ENCODE results near the gene RPLP1. TPM values are rescaled to one million over a fixed set of nuclear protein-coding genes. Genes with fewer than 3 reads are reported as not detected.

Gene RPLP1
- polyA plus RNA-seq, 2 donors = 1,182 to 1,782 TPM

DNA sequence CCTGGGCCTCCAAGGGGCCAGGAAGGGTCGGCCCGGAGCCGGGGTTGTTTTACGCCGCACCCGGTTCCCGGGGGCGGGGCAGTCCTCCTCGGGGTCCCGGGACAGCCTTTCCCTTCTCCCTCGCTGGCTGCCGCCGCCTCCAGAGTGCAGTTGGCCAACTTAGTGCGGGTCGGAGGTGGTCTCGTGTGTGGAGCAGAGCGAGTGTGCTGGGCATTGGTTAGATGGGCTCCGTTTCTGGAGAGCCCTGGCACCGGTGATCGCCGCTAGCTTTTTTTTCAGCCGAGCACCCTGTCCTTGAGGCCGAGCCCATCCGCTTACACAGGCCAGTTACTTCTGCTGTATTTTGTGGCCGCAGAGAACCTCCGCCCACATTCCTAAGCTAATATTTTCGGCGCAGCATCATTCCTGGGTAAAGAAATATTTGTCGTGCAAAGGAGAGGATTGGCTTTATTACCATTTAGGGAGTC lies 37.9 kb upstream of the RPLP1 start:
- Histone ChIP-seq H3K27me3 (ENCODE audit: control insufficient read depth in 1 of 2, insufficient read depth in 2 of 2, low read length in 2 of 2) (no peaks in the 10 kb centered on the region), H3K4me3 (ENCODE audit: low read depth in 1 of 2, low read length in 2 of 2) (peak overlapping the region; percentile 72 to 81), H3K36me3 (ENCODE audit: control insufficient read depth in 2 of 2, insufficient read depth in 2 of 2, low read length in 1 of 2) (no peaks in the 10 kb centered on the region), H3K4me1 (ENCODE audit: control insufficient read depth in 2 of 2, insufficient read depth in 2 of 2, low read length in 1 of 2) (no peaks in the 10 kb centered on the region), H3K27ac (ENCODE audit: low read depth in 2 of 2, low read length in 1 of 2) (peak overlapping the region; percentile 27 to 41), H3K9me3 (ENCODE audit: control insufficient read depth in 2 of 2, insufficient read depth in 1 of 2, low read depth in 1 of 2, low read length in 1 of 2) (no peaks in the 10 kb centered on the region)
- 0 to 1% methylated on average over 29 of the region's 29 CpGs for WGBS, 2 donors

DNA sequence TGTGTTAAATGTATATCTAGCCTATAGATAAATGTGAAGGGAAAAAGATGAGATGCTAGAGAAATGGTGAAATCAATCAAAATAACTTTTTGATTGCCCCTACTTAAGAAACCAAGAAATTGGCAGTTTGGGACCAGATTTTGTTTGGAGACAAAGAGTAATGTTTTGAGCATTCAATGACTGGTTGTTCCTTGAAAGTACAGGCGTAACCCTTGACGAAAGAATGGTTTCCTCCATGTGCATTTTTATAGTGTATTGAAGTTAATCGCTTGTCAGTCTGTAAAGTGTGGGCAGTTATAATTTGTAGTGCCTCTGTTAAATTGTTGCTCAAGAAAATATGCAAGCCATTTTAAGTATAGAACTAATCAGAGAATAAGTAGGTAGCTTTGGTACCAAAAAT lies 37.2 kb upstream of the RPLP1 start:
- no peaks in the 10 kb centered on the region for H3K36me3 ChIP-seq (ENCODE audit: control insufficient read depth in 2 of 2, insufficient read depth in 2 of 2, low read length in 1 of 2)
- H3K4me3 ChIP-seq (ENCODE audit: low read depth in 1 of 2, low read length in 2 of 2) = peak overlapping the region in 1 of 2 donors; percentile 1

DNA sequence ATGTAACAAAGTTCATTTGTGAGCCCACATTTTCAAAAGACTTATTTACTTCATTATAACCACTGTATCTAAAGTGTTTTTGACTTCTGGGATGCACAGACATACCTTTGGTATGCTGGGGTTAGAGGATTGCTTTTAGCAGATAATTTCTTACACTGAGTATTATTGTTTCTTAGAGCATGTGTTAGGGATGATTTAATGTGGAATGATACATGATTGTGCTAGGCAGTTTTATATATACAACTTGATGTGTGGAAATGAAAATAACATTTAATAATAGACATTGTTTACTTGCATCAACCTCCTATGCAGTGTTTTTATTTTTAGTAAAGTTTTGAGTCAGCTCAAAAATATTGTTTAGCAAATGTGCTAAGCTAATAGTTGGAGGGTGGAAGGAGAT lies 35.0 kb upstream of the RPLP1 start:
- Histone ChIP-seq H3K36me3 (ENCODE audit: control insufficient read depth in 2 of 2, insufficient read depth in 2 of 2, low read length in 1 of 2) (no peaks in the 10 kb centered on the region), H3K4me3 (ENCODE audit: low read depth in 1 of 2, low read length in 2 of 2) (no peak overlapping the region), H3K9me3 (ENCODE audit: control insufficient read depth in 2 of 2, insufficient read depth in 1 of 2, low read depth in 1 of 2, low read length in 1 of 2) (no peaks in the 10 kb centered on the region), H3K27me3 (ENCODE audit: control insufficient read depth in 1 of 2, insufficient read depth in 2 of 2, low read length in 2 of 2) (no peaks in the 10 kb centered on the region), H3K27ac (ENCODE audit: low read depth in 2 of 2, low read length in 1 of 2) (no peak overlapping the region), H3K4me1 (ENCODE audit: control insufficient read depth in 2 of 2, insufficient read depth in 2 of 2, low read length in 1 of 2) (no peaks in the 10 kb centered on the region)

More for the DNA sequence above, 37.2 kb upstream of the RPLP1 start:
- Histone ChIP-seq H3K9me3 (ENCODE audit: control insufficient read depth in 2 of 2, insufficient read depth in 1 of 2, low read depth in 1 of 2, low read length in 1 of 2) (no peaks in the 10 kb centered on the region), H3K27me3 (ENCODE audit: control insufficient read depth in 1 of 2, insufficient read depth in 2 of 2, low read length in 2 of 2) (no peaks in the 10 kb centered on the region), H3K27ac (ENCODE audit: low read depth in 2 of 2, low read length in 1 of 2) (no peak overlapping the region), H3K4me1 (ENCODE audit: control insufficient read depth in 2 of 2, insufficient read depth in 2 of 2, low read length in 1 of 2) (no peaks in the 10 kb centered on the region)
- WGBS, 2 donors = 83 to 88% methylated on average over 3 of the region's 3 CpGs

DNA sequence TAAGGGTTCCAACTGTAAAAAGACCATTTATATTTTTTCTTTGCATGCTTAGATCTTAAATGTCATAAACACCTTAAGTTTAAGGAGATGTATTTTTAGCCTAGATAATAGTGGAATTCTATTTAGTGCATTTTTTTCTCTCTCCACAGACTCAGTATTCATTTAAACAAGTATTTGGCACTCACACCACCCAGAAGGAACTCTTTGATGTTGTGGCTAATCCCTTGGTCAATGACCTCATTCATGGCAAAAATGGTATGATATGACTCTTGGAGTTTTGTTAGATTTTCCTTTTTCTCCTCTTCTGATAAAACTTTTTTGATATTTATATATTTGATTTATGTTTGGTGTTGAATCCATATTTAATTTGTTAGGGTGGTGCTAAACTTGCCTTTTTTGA lies 31.1 kb upstream of the RPLP1 start:
- H3K4me3 ChIP-seq (ENCODE audit: low read depth in 1 of 2, low read length in 2 of 2) = no peak overlapping the region
- H3K27me3 ChIP-seq (ENCODE audit: control insufficient read depth in 1 of 2, insufficient read depth in 2 of 2, low read length in 2 of 2) = no peaks in the 10 kb centered on the region
- H3K27ac ChIP-seq (ENCODE audit: low read depth in 2 of 2, low read length in 1 of 2) = no peak overlapping the region
- no peaks in the 10 kb centered on the region for H3K36me3 ChIP-seq (ENCODE audit: control insufficient read depth in 2 of 2, insufficient read depth in 2 of 2, low read length in 1 of 2)
- no peaks in the 10 kb centered on the region for H3K4me1 ChIP-seq (ENCODE audit: control insufficient read depth in 2 of 2, insufficient read depth in 2 of 2, low read length in 1 of 2)
- no peaks in the 10 kb centered on the region for H3K9me3 ChIP-seq (ENCODE audit: control insufficient read depth in 2 of 2, insufficient read depth in 1 of 2, low read depth in 1 of 2, low read length in 1 of 2)

DNA sequence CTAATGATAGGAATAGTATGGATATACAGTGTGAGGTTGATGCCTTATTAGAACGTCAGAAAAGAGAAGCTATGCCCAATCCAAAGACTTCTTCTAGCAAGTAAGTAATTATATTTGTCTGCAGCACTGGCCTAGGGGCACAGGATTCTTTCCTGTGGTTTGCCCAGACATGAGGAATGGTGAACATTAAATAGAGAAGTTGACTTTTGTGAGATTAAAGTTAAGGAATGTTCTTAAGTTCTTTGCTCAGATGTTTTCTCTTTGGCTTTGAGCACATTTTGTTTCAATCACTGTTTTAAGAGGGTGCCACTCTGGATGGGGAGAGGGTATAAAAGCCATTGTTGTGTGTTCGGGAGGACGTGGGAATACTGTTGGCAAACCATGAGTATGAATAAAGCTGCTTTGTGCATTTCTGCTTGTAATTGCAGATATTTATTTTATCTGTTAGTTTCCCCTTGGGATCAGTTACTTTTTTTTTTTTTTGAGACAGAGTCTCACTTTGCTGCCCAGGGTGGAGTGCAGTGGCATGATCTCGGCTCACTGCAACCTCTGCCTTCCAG lies 30.2 kb upstream of the RPLP1 start:
- H3K36me3 ChIP-seq (ENCODE audit: control insufficient read depth in 2 of 2, insufficient read depth in 2 of 2, low read length in 1 of 2) = no peaks in the 10 kb centered on the region
- 53 to 65% methylated on average over 4 of the region's 4 CpGs for WGBS, 2 donors
- H3K9me3 ChIP-seq (ENCODE audit: control insufficient read depth in 2 of 2, insufficient read depth in 1 of 2, low read depth in 1 of 2, low read length in 1 of 2) = no peaks in the 10 kb centered on the region
- no peaks in the 10 kb centered on the region for H3K4me1 ChIP-seq (ENCODE audit: control insufficient read depth in 2 of 2, insufficient read depth in 2 of 2, low read length in 1 of 2)
- no peak overlapping the region for H3K4me3 ChIP-seq (ENCODE audit: low read depth in 1 of 2, low read length in 2 of 2)
- no peak overlapping the region for H3K27ac ChIP-seq (ENCODE audit: low read depth in 2 of 2, low read length in 1 of 2)
- no peaks in the 10 kb centered on the region for H3K27me3 ChIP-seq (ENCODE audit: control insufficient read depth in 1 of 2, insufficient read depth in 2 of 2, low read length in 2 of 2)

- no peaks in the 10 kb centered on the region for H3K9me3 ChIP-seq (ENCODE audit: control insufficient read depth in 2 of 2, insufficient read depth in 1 of 2, low read depth in 1 of 2, low read length in 1 of 2)
- H3K4me1 ChIP-seq (ENCODE audit: control insufficient read depth in 2 of 2, insufficient read depth in 2 of 2, low read length in 1 of 2) = no peaks in the 10 kb centered on the region
- H3K27ac ChIP-seq (ENCODE audit: low read depth in 2 of 2, low read length in 1 of 2) = no peak overlapping the region
- no peak overlapping the region for H3K4me3 ChIP-seq (ENCODE audit: low read depth in 1 of 2, low read length in 2 of 2)
- H3K27me3 ChIP-seq (ENCODE audit: control insufficient read depth in 1 of 2, insufficient read depth in 2 of 2, low read length in 2 of 2) = no peaks in the 10 kb centered on the region
- WGBS, 2 donors = 85 to 90% methylated on average over 2 of the region's 2 CpGs
- no peaks in the 10 kb centered on the region for H3K36me3 ChIP-seq (ENCODE audit: control insufficient read depth in 2 of 2, insufficient read depth in 2 of 2, low read length in 1 of 2)
Measured at GRCh38 chr15:69424001-69424400, 28.6 kb upstream of the RPLP1 start.

- no peaks in the 10 kb centered on the region for H3K4me1 ChIP-seq (ENCODE audit: control insufficient read depth in 2 of 2, insufficient read depth in 2 of 2, low read length in 1 of 2)
- H3K27me3 ChIP-seq (ENCODE audit: control insufficient read depth in 1 of 2, insufficient read depth in 2 of 2, low read length in 2 of 2) = no peaks in the 10 kb centered on the region
- H3K4me3 ChIP-seq (ENCODE audit: low read depth in 1 of 2, low read length in 2 of 2) = no peak overlapping the region
- no peaks in the 10 kb centered on the region for H3K36me3 ChIP-seq (ENCODE audit: control insufficient read depth in 2 of 2, insufficient read depth in 2 of 2, low read length in 1 of 2)
- no peaks in the 10 kb centered on the region for H3K9me3 ChIP-seq (ENCODE audit: control insufficient read depth in 2 of 2, insufficient read depth in 1 of 2, low read depth in 1 of 2, low read length in 1 of 2)
- WGBS, 2 donors = 65 to 92% methylated on average over 1 of the region's 1 CpG
- no peak overlapping the region for H3K27ac ChIP-seq (ENCODE audit: low read depth in 2 of 2, low read length in 1 of 2)
Measured at GRCh38 chr15:69424748-69425413, 27.7 kb upstream of the RPLP1 start.

- peaks cover 0 to 6% of the 10 kb centered on the region in 2 donors for H3K36me3 ChIP-seq (ENCODE audit: control insufficient read depth in 2 of 2, insufficient read depth in 2 of 2, low read length in 1 of 2)
- H3K4me1 ChIP-seq (ENCODE audit: control insufficient read depth in 2 of 2, insufficient read depth in 2 of 2, low read length in 1 of 2) = no peaks in the 10 kb centered on the region
- WGBS, 2 donors = 85 to 94% methylated on average over 1 of the region's 1 CpG
- no peak overlapping the region for H3K4me3 ChIP-seq (ENCODE audit: low read depth in 1 of 2, low read length in 2 of 2)
- no peaks in the 10 kb centered on the region for H3K9me3 ChIP-seq (ENCODE audit: control insufficient read depth in 2 of 2, insufficient read depth in 1 of 2, low read depth in 1 of 2, low read length in 1 of 2)
- no peak overlapping the region for H3K27ac ChIP-seq (ENCODE audit: low read depth in 2 of 2, low read length in 1 of 2)
- no peaks in the 10 kb centered on the region for H3K27me3 ChIP-seq (ENCODE audit: control insufficient read depth in 1 of 2, insufficient read depth in 2 of 2, low read length in 2 of 2)
Measured at GRCh38 chr15:69433831-69434230, 18.8 kb upstream of the RPLP1 start.

GRCh38 chr15:69434238-69434637 lies 18.4 kb upstream of the RPLP1 start:
- Histone ChIP-seq H3K4me1 (ENCODE audit: control insufficient read depth in 2 of 2, insufficient read depth in 2 of 2, low read length in 1 of 2) (no peaks in the 10 kb centered on the region), H3K36me3 (ENCODE audit: control insufficient read depth in 2 of 2, insufficient read depth in 2 of 2, low read length in 1 of 2) (peaks cover 0 to 6% of the 10 kb centered on the region in 2 donors), H3K27ac (ENCODE audit: low read depth in 2 of 2, low read length in 1 of 2) (no peak overlapping the region), H3K9me3 (ENCODE audit: control insufficient read depth in 2 of 2, insufficient read depth in 1 of 2, low read depth in 1 of 2, low read length in 1 of 2) (no peaks in the 10 kb centered on the region), H3K27me3 (ENCODE audit: control insufficient read depth in 1 of 2, insufficient read depth in 2 of 2, low read length in 2 of 2) (no peaks in the 10 kb centered on the region), H3K4me3 (ENCODE audit: low read depth in 1 of 2, low read length in 2 of 2) (no peak overlapping the region)
- 90 to 93% methylated on average over 5 of the region's 5 CpGs for WGBS, 2 donors

- no peak overlapping the region for H3K27ac ChIP-seq (ENCODE audit: low read depth in 2 of 2, low read length in 1 of 2)
- H3K9me3 ChIP-seq (ENCODE audit: control insufficient read depth in 2 of 2, insufficient read depth in 1 of 2, low read depth in 1 of 2, low read length in 1 of 2) = no peaks in the 10 kb centered on the region
- no peak overlapping the region for H3K4me3 ChIP-seq (ENCODE audit: low read depth in 1 of 2, low read length in 2 of 2)
- no peaks in the 10 kb centered on the region for H3K27me3 ChIP-seq (ENCODE audit: control insufficient read depth in 1 of 2, insufficient read depth in 2 of 2, low read length in 2 of 2)
- peaks cover 0 to 6% of the 10 kb centered on the region in 2 donors for H3K36me3 ChIP-seq (ENCODE audit: control insufficient read depth in 2 of 2, insufficient read depth in 2 of 2, low read length in 1 of 2)
- WGBS, 2 donors = 96 to 98% methylated on average over 18 of the region's 18 CpGs
- H3K4me1 ChIP-seq (ENCODE audit: control insufficient read depth in 2 of 2, insufficient read depth in 2 of 2, low read length in 1 of 2) = no peaks in the 10 kb centered on the region
Measured at GRCh38 chr15:69434679-69435078, 17.9 kb upstream of the RPLP1 start.
